ENCODE results near the gene TCF7L1.
"Not testable (repeated sequence)": the region's sequence is repeated elsewhere in the genome, so short reads cannot be mapped to it uniquely, and the experiment has no call there.

Gene TCF7L1

GRCh38 chr2:85312404-85312803 is 179.2 kb downstream of the TCF7L1 start:
- no peak for DNase-seq (ENCODE audit: insufficient read length, low spot score)
- no peak for FAIRE-seq

GRCh38 chr2:85314884-85315242 is 181.7 kb downstream of the TCF7L1 start:
- FAIRE-seq = peak; percentile 44

DNA sequence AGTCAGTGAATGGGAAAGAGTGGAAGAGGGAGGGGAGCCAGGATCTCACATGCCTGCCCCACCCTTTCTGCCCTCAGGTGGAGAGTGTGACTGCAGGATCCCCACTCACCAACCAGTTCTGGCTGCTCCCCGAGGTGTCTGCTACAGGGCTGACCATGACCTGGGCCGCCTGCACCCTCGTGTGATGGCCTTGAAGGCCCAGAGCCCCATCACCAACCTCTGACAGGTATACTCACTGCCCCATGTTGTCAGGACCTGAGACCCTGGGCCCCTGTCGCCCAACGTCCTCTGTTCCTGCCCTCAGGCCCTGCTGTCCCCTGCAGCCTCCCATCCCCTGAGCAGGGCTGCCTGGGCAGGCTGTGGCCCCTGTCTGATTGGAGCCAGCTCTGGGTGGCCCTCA is 182.7 kb downstream of the TCF7L1 start:
- DNase-seq (ENCODE audit: insufficient read length, low spot score); FAIRE-seq: not testable (repeated sequence)

More at GRCh38 chr2:85314884-85315242, 181.7 kb downstream of the TCF7L1 start:
- no peak for DNase-seq (ENCODE audit: insufficient read length, low spot score)

DNA sequence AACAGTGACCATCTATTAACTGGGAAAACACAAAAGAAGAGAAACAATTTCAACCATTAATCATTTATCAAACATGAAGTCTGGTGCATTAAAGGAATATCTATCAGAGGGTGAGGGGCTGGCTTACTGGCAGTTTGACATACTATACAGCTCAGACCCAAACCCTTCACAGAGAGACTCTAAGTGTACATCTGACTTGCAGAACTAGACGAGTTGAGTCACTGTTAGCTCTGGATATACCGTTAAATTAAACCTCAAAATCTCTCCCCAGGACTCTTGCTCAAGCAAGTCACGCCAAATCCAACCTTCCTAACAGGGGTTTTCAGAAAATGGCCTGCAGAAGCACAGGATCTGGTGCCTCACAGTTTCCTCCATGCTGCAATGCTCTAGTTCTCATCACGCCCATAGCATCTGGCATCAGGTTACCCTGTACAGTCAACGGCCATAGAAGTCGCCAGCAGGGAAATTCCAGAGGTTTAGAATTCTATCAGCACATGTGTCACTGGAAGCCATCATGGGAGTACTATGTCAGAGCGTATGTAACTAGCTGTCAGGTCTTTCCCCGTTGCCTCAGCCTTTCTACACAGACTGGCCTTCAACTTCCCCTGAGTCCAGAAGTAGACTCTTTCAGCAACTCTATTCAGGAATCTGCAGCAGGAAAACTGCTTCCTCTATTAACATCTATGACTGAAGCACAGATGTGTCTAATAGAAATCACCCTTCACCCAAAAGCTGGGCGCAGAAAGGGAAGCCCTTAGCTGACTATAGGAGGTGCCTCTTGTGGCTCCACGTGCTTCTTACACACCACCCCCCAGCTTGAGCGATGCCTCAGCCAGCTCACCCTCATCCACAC is 185.3 kb downstream of the TCF7L1 start:
- DNase-seq (ENCODE audit: insufficient read length, low spot score) (no peak), FAIRE-seq (no peak)

- FAIRE-seq (no peak), DNase-seq (ENCODE audit: insufficient read length, low spot score) (no peak)
Observed at GRCh38 chr2:85319796-85320195, 186.6 kb downstream of the TCF7L1 start.

- FAIRE-seq (no peak), DNase-seq (ENCODE audit: insufficient read length, low spot score) (no peak)
Observed at GRCh38 chr2:85323351-85323987, 190.3 kb downstream of the TCF7L1 start.

DNA sequence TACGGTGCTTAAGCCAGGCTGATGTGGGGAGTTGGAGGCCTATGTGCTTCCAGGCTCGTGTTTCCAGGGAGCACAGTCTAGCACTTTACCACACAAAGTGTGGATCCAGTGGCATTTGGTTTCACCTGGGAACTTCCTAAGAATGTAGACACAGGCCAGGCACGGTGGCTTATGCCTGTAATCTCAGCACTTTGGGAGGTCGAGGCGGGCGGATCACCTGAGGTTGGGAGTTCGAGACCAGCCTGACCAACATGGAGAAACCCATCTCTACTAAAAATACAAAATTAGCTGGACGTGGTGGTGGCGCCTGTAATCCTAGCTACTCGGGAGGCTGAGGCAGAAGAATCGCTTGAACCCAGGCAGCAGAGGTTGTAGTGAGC is 190.8 kb downstream of the TCF7L1 start:
- not testable (repeated sequence) for FAIRE-seq; DNase-seq (ENCODE audit: insufficient read length, low spot score)

GRCh38 chr2:85324639-85325465 is 191.7 kb downstream of the TCF7L1 start:
- FAIRE-seq (no peak), DNase-seq (ENCODE audit: insufficient read length, low spot score) (no peak)

- DNase-seq (ENCODE audit: insufficient read length, low spot score) = no peak
- FAIRE-seq = no peak
Observed at GRCh38 chr2:85325466-85325811, 192.2 kb downstream of the TCF7L1 start.

GRCh38 chr2:85326406-85327159 is 193.4 kb downstream of the TCF7L1 start:
- FAIRE-seq = no peak
- no peak for DNase-seq (ENCODE audit: insufficient read length, low spot score)

DNA sequence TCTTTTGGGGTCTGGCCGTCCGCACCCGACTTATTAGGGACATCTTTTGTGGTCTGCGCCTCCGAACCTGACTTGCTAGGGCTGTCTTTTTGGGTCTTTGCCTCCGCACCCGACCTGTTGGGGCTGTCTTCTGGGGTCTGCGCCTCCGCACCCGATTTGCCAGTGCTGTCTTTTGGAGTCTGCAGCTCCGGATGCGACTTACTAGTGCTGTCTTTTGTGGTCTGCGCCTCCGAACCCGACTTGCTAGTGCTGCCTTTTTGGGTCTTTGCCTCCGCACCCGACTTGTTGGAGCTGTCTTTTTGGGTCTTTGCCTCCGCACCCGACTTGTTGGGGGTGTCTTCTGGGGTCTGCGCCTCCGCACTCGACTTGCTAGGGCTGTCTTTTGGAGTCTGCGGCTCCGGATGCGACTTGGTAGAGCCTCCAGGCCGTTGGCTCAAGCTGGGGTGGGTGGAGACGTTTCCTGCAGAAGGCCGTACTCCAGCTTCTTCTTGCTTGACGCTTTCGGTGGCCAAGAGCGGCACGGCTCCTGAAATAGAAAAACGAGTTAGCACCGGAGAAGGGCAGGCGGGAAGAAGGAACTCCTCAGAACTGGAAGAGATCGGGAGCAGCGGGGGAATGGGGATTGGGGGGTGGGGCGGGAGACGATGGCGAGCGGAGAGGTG is 194.1 kb downstream of the TCF7L1 start:
- DNase-seq (ENCODE audit: insufficient read length, low spot score) (peak; percentile 23), FAIRE-seq (no peak)

GRCh38 chr2:85327822-85328617 is 194.8 kb downstream of the TCF7L1 start, which contains the start of gene TGOLN2:
TGOLN2 (minus strand) TSS chr2:85327989; CDS start chr2:85327962, 27 bp downstream.
- peak; percentile 98 for DNase-seq (ENCODE audit: insufficient read length, low spot score)
- FAIRE-seq = peak; percentile 66

DNA sequence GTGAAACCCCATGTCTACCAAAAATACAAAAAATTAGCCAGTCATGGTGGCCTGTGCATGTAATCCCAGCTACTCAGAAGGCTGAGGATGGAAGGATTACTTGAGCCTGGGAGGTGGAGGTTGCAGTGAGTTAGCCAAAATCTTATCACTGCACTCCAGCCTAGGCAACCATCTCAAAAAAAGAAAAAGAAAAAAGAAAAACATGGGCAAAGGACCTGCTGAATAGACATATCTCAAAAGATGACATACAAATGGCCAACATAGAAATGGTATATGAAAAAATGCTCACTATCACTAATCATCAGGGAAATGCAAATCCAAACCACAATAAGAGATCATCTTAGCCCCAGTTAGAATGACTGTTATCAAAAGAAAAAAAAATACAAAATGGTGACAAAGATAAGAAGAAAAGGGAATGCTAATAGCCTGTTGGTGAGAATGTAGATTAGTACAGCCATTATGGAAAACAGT is 196.0 kb downstream of the TCF7L1 start:
- DNase-seq (ENCODE audit: insufficient read length, low spot score) (no peak), FAIRE-seq (no peak)

DNA sequence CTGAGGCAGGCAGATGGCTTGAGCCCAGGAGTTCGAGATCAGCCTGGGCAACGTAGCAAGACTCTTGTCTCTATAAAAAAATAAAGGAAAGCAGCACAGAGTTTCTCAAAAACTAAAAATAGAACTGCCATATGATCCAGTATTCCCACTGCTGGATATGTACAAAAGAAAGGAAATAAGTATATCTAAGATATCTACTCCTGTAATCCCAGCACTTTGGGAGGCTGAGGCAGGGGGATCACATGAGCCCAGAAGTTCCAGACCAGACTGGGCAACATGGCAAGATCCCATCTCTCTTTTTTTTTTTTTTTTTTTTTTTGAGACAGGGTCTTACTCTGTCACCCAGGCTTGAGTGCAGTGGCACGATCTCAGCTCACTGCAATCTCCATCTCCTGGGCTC is 196.5 kb downstream of the TCF7L1 start:
- not testable (repeated sequence) for FAIRE-seq; DNase-seq (ENCODE audit: insufficient read length, low spot score)

DNA sequence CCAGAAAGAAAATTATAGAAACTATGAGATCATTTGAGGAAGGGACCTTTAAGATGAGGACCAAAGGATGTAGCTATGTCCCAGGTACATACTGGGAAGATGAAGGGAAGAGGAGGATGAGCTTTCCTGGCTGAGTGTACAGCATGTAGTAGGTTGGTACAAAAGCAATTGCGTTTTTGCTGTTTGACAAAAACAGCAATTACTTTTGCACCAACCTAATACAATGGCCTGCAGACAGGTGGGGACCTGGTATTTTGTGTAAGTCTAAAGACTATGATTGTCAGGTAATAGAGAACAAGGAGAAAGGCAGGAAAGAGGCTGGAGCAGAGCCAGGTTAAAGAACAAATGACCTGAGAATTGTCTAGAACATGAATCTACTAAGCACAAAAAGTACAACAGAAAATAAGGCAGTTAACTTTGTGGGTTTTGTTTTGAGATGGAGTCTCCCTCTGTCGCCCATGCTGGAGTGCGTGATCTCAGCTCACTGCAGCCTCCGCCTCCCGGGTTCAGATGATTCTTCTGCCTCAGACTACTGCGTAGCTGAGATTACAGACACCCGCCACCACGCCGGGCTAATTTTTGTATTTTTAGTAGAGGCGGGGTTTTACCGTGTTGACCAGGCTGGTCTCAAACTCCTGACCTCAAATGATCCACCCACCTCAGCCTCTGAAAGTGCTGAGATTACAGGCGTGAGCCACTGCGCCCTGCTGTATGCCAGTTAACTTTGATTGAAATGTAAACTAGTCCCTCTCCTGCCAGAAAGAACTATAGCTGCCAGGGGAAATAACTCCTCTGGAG is 197.8 kb downstream of the TCF7L1 start:
- FAIRE-seq (no peak), DNase-seq (ENCODE audit: insufficient read length, low spot score) (no peak)

DNA sequence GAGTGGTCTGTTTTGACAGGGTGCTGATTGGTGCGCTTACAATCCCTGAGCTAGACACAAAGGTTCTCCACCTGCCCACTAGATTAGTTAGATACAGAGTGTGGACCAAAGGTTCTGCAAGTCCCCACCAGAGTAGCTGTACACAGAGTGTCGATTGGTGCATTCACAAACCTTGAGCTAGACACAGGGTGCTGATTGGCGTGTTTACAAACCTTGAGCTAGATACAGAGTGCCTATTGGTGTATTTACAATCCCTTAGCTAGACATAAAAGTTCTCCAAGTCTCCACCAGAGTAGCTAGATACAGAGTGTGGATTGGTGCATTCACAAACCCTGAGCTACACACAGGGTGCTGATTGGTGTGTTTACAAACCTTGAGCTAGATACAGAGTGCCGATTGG is 200.7 kb downstream of the TCF7L1 start:
- FAIRE-seq; DNase-seq (ENCODE audit: insufficient read length, low spot score): not testable (repeated sequence)

- no peak for DNase-seq (ENCODE audit: insufficient read length, low spot score)
- FAIRE-seq = no peak
Observed at GRCh38 chr2:85334928-85335327, 201.7 kb downstream of the TCF7L1 start.

Measured in HTR-8/SVneo (cell line).